HCT116 (cell line): ENCODE data around the gene RABL6. TPM values are rescaled to one million over a fixed set of nuclear protein-coding genes. Genes with fewer than 3 reads are reported as not detected.

Source experiments
- ATAC-seq: fragments of 200-7000 bp; cut with Tn5 transposase; 2 replicates; pipeline ENCODE4 v1.9.1; 2020; ENCODE audit warnings: mild to moderate bottlenecking, moderate library complexity
- BruUV-seq: library from RNA; stranded (reverse); fragments of 400-500 nt; replicated peaks from 2 replicates; lab custom pipeline; 2021; lab: Mats Ljungman, UMichigan
- CTCF ChIA-PET: fragments of 300-600 bp; sonication (Branson Sonifier 250); formaldehyde crosslinking; loops from one replicate; lab custom pipeline; 2021; ENCODE audit warnings: antibody characterized with exemption; lab: Charles Lee
- POLR2A ChIA-PET: fragments of 300-600, 350-600 bp; sonication (Branson Sonifier 250); formaldehyde crosslinking; loops from one replicate; lab custom pipeline; 2021; ENCODE audit warnings: antibody characterized with exemption; lab: Charles Lee
- RAD21 ChIA-PET, 2 experiments: fragments of 300-600 bp; sonication (Branson Sonifier 250); formaldehyde crosslinking; loops; one replicate each; lab custom pipeline; 2023; ENCODE audit warnings: low total read pairs in 2 of 2; ENCODE audit not compliant: uncharacterized antibody in 2 of 2, unreplicated experiment in 2 of 2, low non-redundant PET in 1 of 2; lab: Charles Lee
- DNase-seq: peaks from one replicate; pipeline ENCODE4 v3.0.0-alpha.2; 2010; ENCODE audit warnings: low read depth, low spot score
- H2AFZ ChIP-seq: fragments of 200-600 bp; shearing (Covaris generic), sonication (generic); 2 replicates; pipeline ENCODE4 v1.6.1; 2017; ENCODE audit warnings: low read depth, mixed run types, mixed read lengths, antibody characterized with exemption, low read length; ENCODE audit not compliant: poor library complexity, severe bottlenecking
- H3K27ac ChIP-seq: 2 replicates; pipeline ENCODE4 v1.5.1; 2012; ENCODE audit warnings: low read depth, low read length
- H3K27me3 ChIP-seq: fragments of 200-600 bp; sonication (generic); 2 replicates; pipeline ENCODE4 v1.6.1; 2016; ENCODE audit warnings: mixed run types, low read length, mixed read lengths; ENCODE audit not compliant: insufficient read depth
- H3K36me3 ChIP-seq, 2 experiments: fragments of 200-500 bp in 1 of 2; fragments of 200-600 bp in 1 of 2; sonication (Bioruptor generic) in 1 of 2; sonication (generic) in 1 of 2; 2 replicates each; pipeline versions ENCODE4 v1.5.1 to v1.6.1; 2014 to 2016; ENCODE audit warnings: low read length in 2 of 2, inconsistent platforms in 1 of 2, mixed read lengths in 1 of 2, mixed run types in 1 of 2; ENCODE audit not compliant: insufficient read depth in 2 of 2, control insufficient read depth in 1 of 2
- H3K4me1 ChIP-seq, 2 experiments: fragments of 200-600 bp in 1 of 2; sonication (generic) in 1 of 2; 2 replicates each; pipeline versions ENCODE4 v1.5.1 to v1.6.1; 2012 to 2017; ENCODE audit warnings: low read length in 2 of 2, inconsistent platforms in 1 of 2, mild to moderate bottlenecking in 1 of 2, mixed read lengths in 1 of 2, mixed run types in 1 of 2, moderate library complexity in 1 of 2; ENCODE audit not compliant: insufficient read depth in 2 of 2, control insufficient read depth in 1 of 2
- H3K4me2 ChIP-seq: fragments of 200-600 bp; sonication (generic); 2 replicates; pipeline ENCODE4 v1.6.1; 2017; ENCODE audit warnings: mixed run types, low read length, mixed read lengths
- H3K4me3 ChIP-seq, 2 experiments: fragments of 200-600 bp in 1 of 2; sonication (generic) in 1 of 2; replicated peaks in 1 of 2; 2 replicates each; pipeline ENCODE4 v1.5.1; 2011 to 2016; ENCODE audit warnings: low read length in 2 of 2, control low read depth in 1 of 2, low read depth in 1 of 2, mild to moderate bottlenecking in 1 of 2, mixed read lengths in 1 of 2, mixed run types in 1 of 2
- H3K79me2 ChIP-seq: fragments of 200-600 bp; sonication (generic); 2 replicates; pipeline ENCODE4 v1.6.1; 2017; ENCODE audit warnings: mild to moderate bottlenecking, mixed run types, low read length, moderate library complexity, mixed read lengths; ENCODE audit not compliant: insufficient read depth
- H3K9ac ChIP-seq: fragments of 200-600 bp; sonication (generic); 2 replicates; pipeline ENCODE4 v1.6.1; 2016; ENCODE audit warnings: low read length, mixed read lengths
- H3K9me2 ChIP-seq: fragments of 200-600 bp; sonication (generic), shearing (Covaris generic); 2 replicates; pipeline ENCODE4 v1.6.1; 2017; ENCODE audit warnings: mixed run types, mild to moderate bottlenecking, moderate library complexity; ENCODE audit not compliant: insufficient read depth
- H3K9me3 ChIP-seq, 2 experiments: fragments of 200-500 bp in 1 of 2; fragments of 200-600 bp in 1 of 2; sonication (Bioruptor generic) in 1 of 2; sonication (generic) in 1 of 2; 2 replicates each; pipeline ENCODE4 v1.6.1; 2014 to 2017; ENCODE audit warnings: low read length in 2 of 2, mixed read lengths in 2 of 2, inconsistent platforms in 1 of 2, low read depth in 1 of 2, mild to moderate bottlenecking in 1 of 2, mixed run types in 1 of 2, moderate library complexity in 1 of 2; ENCODE audit not compliant: control insufficient read depth in 1 of 2, insufficient read depth in 1 of 2
- H4K20me1 ChIP-seq: fragments of 200-600 bp; sonication (generic), shearing (Covaris generic); 2 replicates; pipeline ENCODE4 v1.6.1; 2017; ENCODE audit warnings: mixed run types, mild to moderate bottlenecking, moderate library complexity; ENCODE audit not compliant: insufficient read depth
- ATF3 ChIP-seq: IDR thresholded peaks from 2 replicates; pipeline ENCODE4 v1.6.1; 2012
- CBX3 ChIP-seq: IDR thresholded peaks from 2 replicates; pipeline ENCODE4 v1.6.1; 2012; ENCODE audit warnings: low read depth
- CEBPB ChIP-seq: IDR thresholded peaks from 2 replicates; pipeline ENCODE4 v1.6.1; 2012; ENCODE audit warnings: low read depth
- CTCF ChIP-seq, 3 experiments: fragments of 200-600 bp in 1 of 3; sonication (generic) in 1 of 3; IDR thresholded peaks in 2 of 3; conservative IDR thresholded peaks in 1 of 3; 2 replicates each; pipeline ENCODE4 v1.5.1; 2012 to 2017; ENCODE audit warnings: low read depth in 2 of 3, low read length in 2 of 3, antibody characterized with exemption in 1 of 3, borderline replicate concordance in 1 of 3, control low read depth in 1 of 3, mild to moderate bottlenecking in 1 of 3, mixed read lengths in 1 of 3, mixed run types in 1 of 3, moderate library complexity in 1 of 3; ENCODE audit not compliant: insufficient read depth in 1 of 3
- EZH2phosphoT487 ChIP-seq: fragments of 200-600 bp; IDR thresholded peaks from 2 replicates; pipeline ENCODE4 v1.6.1; 2018; ENCODE audit warnings: antibody characterized with exemption, borderline replicate concordance
- JUND ChIP-seq: IDR thresholded peaks from 2 replicates; pipeline ENCODE4 v1.6.1; 2012
- POLR2A ChIP-seq: IDR thresholded peaks from 2 replicates; pipeline ENCODE4 v1.7.0; 2011; ENCODE audit warnings: borderline replicate concordance; ENCODE audit not compliant: insufficient read depth, insufficient read length; ENCODE audit errors: extremely low read depth
- RAD21 ChIP-seq: IDR thresholded peaks from 2 replicates; pipeline ENCODE4 v1.6.1; 2012; ENCODE audit warnings: low read depth, mild to moderate bottlenecking
- TCF7L2 ChIP-seq: IDR thresholded peaks from 2 replicates; pipeline ENCODE4 v1.7.0; 2011; ENCODE audit warnings: borderline replicate concordance, inconsistent platforms; ENCODE audit not compliant: insufficient read depth, insufficient read length; ENCODE audit errors: extremely low read depth
- ZNF274 ChIP-seq: fragments of 200-500 bp; sonication (Bioruptor generic); IDR thresholded peaks from 2 replicates; pipeline ENCODE4 v1.6.1; 2014; ENCODE audit warnings: mild to moderate bottlenecking, low read depth, low read length, inconsistent platforms
- intact Hi-C: fragments of 100-400 bp; cut with micrococcal nuclease; formaldehyde crosslinking; loops from 2 replicates; pipeline ENCODE4 v1.10.0; 2022
- total RNA-seq: library from RNA; stranded (reverse); gene quantifications from one replicate; pipeline ENCODE4 v1.2.1, GENCODE V29; 2021; ENCODE audit not compliant: unreplicated experiment

RABL6 gene
- total RNA-seq, 1 experiment from 2014 or later: 98.6 TPM

DNA sequence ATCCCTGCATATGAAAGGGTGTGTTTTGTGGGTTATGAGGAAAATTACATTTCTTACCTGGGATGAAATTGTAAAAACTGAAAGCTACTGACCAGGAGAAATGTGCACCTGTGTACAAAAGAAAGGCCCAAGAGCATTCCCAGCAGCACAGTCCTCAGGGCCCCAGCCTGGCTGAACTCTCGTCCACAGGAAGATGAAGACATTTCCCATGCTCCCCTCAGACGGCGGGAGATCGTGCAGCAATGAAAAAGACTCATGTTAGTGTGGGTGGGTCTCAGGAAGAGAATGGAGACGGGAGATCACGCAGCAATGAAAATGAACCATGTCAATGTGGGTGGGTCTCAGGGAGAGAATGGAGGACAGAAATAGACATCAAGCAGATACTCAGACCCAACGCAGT, 30.8 kb upstream of the RABL6 start:
- H3K9ac ChIP-seq: no peak overlapping the region
- no TSS peak for BruUV-seq
- CTCF ChIA-PET: no interaction called here
- POLR2A ChIA-PET: no interaction called here
- H3K79me2 ChIP-seq: no peaks in the 10 kb centered on the region
- TF ChIP-seq ZNF274: no peak
- TF ChIP-seq CEBPB: no peak
- no peak for TF ChIP-seq CBX3
- TF ChIP-seq POLR2A: no peak
- no peak for TF ChIP-seq RAD21
- no peak for TF ChIP-seq TCF7L2
- TF ChIP-seq EZH2phosphoT487: no peak
- no peak for TF ChIP-seq ATF3
- TF ChIP-seq JUND: no peak
- TF ChIP-seq CTCF (IDR thresholded peaks at IDR 0.05 in 2 of 3, conservative IDR thresholded peaks at IDR 0.05 in 1 of 3; ENCODE audit: borderline replicate concordance in 1 of 3, insufficient read depth in 1 of 3, low read depth in 2 of 3, low read length in 2 of 3): no peak
- TF ChIP-seq, all 23 proteins: peak for 0
- DNase-seq (no peak), ATAC-seq (no peak)
- Histone ChIP-seq H3K4me1 (no peaks in the 10 kb centered on the region), H3K9me2 (no peaks in the 10 kb centered on the region), H3K36me3 (no peaks in the 10 kb centered on the region), H3K4me3 (no peak overlapping the region), H2AFZ (no peak overlapping the region), H3K9me3 (peaks cover 6 to 16% of the 10 kb centered on the region in 2 experiments; a peak in 2 of 4 replicates), H3K27ac (no peak overlapping the region), H3K27me3 (no peaks in the 10 kb centered on the region), H3K4me2 (no peak overlapping the region), H4K20me1 (no peaks in the 10 kb centered on the region)
- RAD21 ChIA-PET: no interaction called here
- intact Hi-C loops: no loop called here
